HepG2 (cell line): Measurements from ENCODE around the gene POU6F1.

Experiments used
- BHLHE40 ChIP-seq: IDR thresholded peaks from 2 replicates; pipeline ENCODE4 v1.6.1; 2011; ENCODE audit warnings: low read length, improper control_type of control experiment
- CTCF ChIP-seq: sonication (generic); formaldehyde crosslinking; IDR thresholded peaks from 2 replicates; pipeline ENCODE4 v1.5.0; 2020; ENCODE audit warnings: mild to moderate bottlenecking, missing genetic modification reagents, moderate library complexity
- GZF1 ChIP-seq: sonication (generic); formaldehyde crosslinking; IDR thresholded peaks from 2 replicates; pipeline ENCODE4 v1.5.1; 2020; ENCODE audit warnings: mild to moderate bottlenecking, missing genetic modification reagents
- HMG20A ChIP-seq: IDR thresholded peaks from 2 replicates; pipeline ENCODE4 v1.6.1; 2016; ENCODE audit warnings: borderline replicate concordance
- HMGXB4 ChIP-seq, 2 experiments: sonication (generic) in 1 of 2; formaldehyde crosslinking in 1 of 2; IDR thresholded peaks; 2 replicates each; pipeline versions ENCODE4 v1.4.0 to v1.6.1; 2018 to 2020; ENCODE audit warnings: missing genetic modification reagents in 2 of 2, borderline replicate concordance in 1 of 2, low read depth in 1 of 2, mild to moderate bottlenecking in 1 of 2, missing biosample characterization in 1 of 2
- KDM1A ChIP-seq: IDR thresholded peaks from 2 replicates; pipeline ENCODE4 v1.6.1; 2016; ENCODE audit warnings: missing compliant biosample characterization
- REST ChIP-seq, 2 experiments: IDR thresholded peaks; 2 replicates each; pipeline ENCODE4 v1.6.1; 2011 to 2012; ENCODE audit warnings: low read length in 2 of 2, borderline replicate concordance in 1 of 2, low read depth in 1 of 2, mild to moderate bottlenecking in 1 of 2, moderate library complexity in 1 of 2
- RNF219 ChIP-seq: sonication (generic); formaldehyde crosslinking; IDR thresholded peaks from 2 replicates; pipeline ENCODE4 v1.5.0; 2020; ENCODE audit warnings: mild to moderate bottlenecking, missing genetic modification reagents
- SP4 ChIP-seq: sonication (generic); formaldehyde crosslinking; IDR thresholded peaks from 2 replicates; pipeline ENCODE4 v1.8.1; 2023; ENCODE audit warnings: mild to moderate bottlenecking, missing genetic modification reagents
- YY1 ChIP-seq: IDR thresholded peaks from 2 replicates; pipeline ENCODE4 v1.6.1; 2011; ENCODE audit warnings: low read length, low read depth, moderate library complexity, mild to moderate bottlenecking; ENCODE audit not compliant: insufficient read depth, insufficient replicate concordance
- ZBTB43 ChIP-seq: sonication (generic); formaldehyde crosslinking; conservative IDR thresholded peaks from 2 replicates; pipeline ENCODE4 v1.4.0; 2020; ENCODE audit warnings: missing genetic modification reagents
- ZNF274 ChIP-seq: sonication (generic); formaldehyde crosslinking; IDR thresholded peaks from 2 replicates; pipeline ENCODE4 v1.5.1; 2020; ENCODE audit warnings: mild to moderate bottlenecking, missing genetic modification reagents

GRCh38 chr12:51225771-51226170 is 7.9 kb upstream of the POU6F1 start:
- no peak for TF ChIP-seq SP4 (CRISPR knock-in tag)
- TF ChIP-seq ZBTB43 (CRISPR knock-in tag) = no peak
- TF ChIP-seq YY1 = no peak
- TF ChIP-seq HMGXB4 (CRISPR knock-in tag; IDR thresholded peaks at IDR 0.05; ENCODE audit: borderline replicate concordance in 1 of 2, low read depth in 1 of 2) = no peak
- no peak for TF ChIP-seq KDM1A (CRISPR knock-in tag)
- no peak for TF ChIP-seq ZNF274 (CRISPR knock-in tag)
- no peak for TF ChIP-seq REST (IDR thresholded peaks at IDR 0.05; ENCODE audit: borderline replicate concordance in 1 of 2, low read depth in 1 of 2, low read length in 2 of 2)
- TF ChIP-seq GZF1 (CRISPR knock-in tag) = no peak
- no peak for TF ChIP-seq RNF219 (CRISPR knock-in tag)
- no peak for TF ChIP-seq BHLHE40
- TF ChIP-seq HMG20A (CRISPR knock-in tag) = no peak
- TF ChIP-seq CTCF (CRISPR knock-in tag) = no peak
